Midbrain (tissue), 1 donor: ENCODE measurements around the gene RPL21.

ENCODE experiments used
- DNase-seq: peaks from one replicate; lab custom pipeline; 2025; lab: John Stamatoyannopoulos, UW

The RPL21 gene

DNA sequence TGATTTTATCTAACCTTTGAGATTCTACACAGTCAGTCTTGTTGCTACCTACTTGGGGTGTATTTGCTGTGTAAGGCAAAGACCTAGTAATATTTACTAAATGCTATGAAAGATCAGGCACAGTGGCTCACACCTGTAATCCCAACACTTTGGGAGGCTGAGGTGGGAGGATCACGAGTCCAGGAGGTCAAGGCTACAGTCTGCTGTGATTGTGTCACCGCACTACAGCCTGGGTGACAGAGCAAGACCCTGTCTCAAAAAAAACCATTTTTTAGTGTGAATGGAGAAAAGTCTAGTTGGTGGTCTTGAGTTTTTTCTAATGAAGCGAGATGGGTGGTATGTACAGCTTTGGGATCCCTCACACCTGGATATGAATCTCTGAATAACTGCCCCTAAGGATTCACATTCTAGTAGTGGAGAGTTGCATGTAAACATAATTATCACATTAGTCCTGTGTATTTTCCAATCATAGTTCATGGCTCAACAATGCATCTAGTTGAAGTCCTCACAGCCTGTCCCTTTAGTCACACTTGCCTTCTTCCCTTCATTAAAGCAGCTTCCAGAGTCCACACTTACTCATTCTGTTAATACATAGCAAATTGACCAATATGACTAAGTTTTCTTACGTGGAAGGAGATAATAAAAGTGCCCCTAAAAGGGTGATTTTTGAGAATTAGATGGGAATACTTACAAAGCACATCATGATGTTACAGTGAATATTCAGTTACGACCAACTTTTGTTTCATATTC is 7.5 kb downstream of the RPL21 start:
- DNase-seq: no peak

DNA sequence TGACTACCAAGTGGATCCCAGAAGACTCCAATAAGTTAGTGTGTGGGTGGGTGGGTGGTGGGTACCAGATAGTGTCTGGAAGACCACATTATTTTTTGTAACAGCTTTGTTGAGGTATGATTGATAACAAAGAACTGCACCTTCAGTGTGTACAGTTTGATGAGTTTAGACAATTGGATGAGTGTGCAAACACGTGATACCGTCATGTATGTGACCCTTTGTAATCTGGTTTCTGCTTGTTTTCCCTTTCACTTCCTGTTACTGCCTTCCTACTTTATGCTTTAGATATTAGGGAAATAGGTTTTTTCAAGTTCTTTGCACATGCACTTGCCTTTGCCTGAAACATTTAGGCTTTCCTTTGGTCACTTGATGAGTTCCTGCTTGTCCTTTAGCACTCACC is 8.5 kb downstream of the RPL21 start:
- no peak for DNase-seq

DNA sequence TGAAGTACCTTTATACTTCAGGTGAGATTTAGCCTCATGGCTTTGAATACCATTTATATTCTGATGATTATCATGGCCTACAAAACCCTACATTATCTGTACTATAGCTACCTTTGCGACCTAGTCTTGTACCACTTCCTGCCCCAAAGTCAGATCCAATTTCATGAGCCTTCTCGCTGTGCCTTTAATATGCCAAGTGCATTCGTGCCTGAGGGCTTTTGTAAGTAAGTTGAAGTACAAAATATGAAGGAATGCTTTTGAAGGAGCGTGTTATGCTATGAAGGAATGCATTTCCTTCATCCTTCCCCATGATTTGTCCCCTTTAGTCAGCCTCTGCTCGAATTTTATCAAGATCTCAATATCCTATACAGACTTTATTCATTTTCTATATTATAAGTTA is 10.0 kb downstream of the RPL21 start:
- DNase-seq: no peak

DNA sequence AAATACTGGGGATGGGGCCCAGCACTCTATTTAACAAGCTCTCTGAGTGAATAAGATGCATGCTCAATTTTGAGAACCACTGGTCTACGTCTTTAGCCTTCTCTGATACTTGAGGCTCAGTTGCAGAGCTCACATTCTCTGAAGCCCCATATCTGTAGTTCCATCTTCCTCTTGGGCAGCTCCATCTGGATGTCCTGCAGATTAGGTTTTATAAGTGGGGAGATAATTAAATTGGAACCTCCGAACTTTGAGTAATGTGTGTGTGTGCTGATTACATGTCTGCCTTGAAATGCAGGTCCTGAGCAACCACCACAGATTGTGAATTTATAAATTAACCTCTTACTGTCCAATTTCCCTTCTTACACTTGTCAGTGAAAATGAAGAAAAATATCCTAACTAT is 12.1 kb downstream of the RPL21 start:
- DNase-seq: no peak

DNA sequence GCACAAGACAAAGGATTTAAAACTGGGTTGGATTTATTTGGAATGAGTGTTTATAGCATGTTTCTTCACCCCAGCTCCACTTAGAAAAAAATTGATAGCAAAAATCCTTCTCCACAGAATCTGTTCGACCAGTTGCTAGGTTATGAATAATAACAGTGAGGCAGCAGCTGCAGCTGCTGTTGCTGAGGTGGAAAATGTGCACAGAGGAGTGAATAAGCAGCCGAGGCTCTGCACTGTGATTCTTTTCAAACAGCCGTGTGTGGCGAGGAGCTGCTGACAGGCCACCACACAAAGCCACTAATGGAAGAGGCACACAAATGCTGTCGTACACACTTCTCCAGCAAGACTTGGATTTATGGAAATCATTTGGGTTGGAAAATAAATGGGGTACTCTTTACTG is 12.8 kb downstream of the RPL21 start:
- DNase-seq: peak; percentile 55

DNA sequence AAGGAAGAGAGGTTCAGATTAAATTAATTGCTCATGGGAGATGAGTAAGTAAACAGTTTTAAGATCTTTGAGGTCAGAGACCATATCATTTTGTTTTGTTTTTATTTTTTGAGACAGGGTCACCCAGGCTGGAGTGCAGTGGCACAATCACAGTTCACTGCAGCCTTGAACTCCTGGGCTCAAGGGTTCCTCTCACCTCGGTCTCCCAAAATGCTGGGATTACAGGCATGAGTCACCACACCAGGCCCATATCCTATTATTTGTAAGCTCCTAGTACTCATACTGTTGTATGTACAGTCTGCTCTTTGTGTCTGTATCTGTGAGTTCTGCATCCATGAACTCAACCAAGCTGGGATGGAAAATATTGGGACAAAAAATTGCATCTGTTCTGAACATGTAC is 13.3 kb downstream of the RPL21 start:
- no peak for DNase-seq

DNA sequence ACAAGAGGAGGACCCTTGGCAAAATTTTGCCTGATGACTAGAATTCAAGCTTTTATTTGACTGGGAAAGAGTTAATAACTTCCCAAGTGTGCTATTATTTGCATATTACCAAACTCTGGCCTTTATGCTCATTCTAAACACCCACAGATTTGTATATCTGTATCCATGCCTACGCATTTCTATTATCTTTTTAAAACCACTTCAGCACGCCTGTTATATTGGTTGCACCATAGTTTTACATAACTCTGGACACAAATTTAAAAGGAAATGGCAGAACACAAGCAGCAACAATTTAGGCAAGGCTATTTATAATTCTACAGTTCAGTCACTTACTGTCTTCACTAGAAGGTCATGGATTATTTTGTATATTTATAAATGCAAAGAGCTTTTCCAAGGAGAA is 15.6 kb downstream of the RPL21 start:
- DNase-seq: no peak

DNA sequence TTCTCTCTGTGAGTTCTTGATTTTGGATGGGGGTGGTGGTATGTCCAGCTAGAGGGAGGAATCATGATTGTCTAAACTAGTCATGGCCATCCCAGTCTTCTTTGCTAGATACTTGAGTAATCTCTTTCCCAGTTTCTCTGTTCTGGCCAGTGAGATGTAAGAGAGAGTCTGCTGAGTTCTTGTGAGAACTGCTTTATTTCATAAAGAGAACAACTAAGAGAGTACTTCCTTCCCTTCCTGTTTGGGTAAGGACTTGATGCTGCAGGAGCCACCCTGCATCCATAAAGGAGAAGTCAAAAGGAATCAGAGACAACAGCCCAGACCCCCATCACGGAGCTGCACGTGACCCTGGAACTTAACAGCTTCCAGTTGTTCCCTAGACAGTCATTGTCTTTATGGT is 16.2 kb downstream of the RPL21 start:
- no peak for DNase-seq

DNA sequence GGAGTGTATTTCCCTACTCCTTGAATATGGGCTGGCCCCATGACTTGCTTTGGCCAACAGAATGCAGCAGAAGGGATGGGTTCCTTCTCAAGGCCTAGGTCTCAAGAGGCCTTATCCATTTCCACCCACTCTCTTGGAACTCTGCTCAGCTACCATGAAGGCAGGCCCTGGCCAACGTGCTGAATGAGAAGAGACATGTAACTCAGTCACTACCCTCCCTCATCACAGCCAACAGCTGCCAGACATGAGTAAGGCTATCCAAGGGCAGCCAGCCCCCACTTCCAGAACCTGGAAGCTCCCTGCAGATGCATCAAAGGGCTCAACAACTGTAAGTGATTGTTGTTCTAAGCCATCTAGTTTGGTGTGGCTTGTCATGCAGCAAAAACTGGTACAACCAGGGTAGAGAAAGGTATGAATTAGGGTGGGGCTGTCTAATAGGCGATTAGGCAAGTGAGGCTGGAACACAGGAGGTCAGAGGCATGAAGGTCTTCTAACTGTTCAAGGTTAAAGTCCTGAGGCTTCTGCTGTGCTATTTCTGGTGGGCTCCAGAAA is 17.8 kb downstream of the RPL21 start:
- no peak for DNase-seq

DNA sequence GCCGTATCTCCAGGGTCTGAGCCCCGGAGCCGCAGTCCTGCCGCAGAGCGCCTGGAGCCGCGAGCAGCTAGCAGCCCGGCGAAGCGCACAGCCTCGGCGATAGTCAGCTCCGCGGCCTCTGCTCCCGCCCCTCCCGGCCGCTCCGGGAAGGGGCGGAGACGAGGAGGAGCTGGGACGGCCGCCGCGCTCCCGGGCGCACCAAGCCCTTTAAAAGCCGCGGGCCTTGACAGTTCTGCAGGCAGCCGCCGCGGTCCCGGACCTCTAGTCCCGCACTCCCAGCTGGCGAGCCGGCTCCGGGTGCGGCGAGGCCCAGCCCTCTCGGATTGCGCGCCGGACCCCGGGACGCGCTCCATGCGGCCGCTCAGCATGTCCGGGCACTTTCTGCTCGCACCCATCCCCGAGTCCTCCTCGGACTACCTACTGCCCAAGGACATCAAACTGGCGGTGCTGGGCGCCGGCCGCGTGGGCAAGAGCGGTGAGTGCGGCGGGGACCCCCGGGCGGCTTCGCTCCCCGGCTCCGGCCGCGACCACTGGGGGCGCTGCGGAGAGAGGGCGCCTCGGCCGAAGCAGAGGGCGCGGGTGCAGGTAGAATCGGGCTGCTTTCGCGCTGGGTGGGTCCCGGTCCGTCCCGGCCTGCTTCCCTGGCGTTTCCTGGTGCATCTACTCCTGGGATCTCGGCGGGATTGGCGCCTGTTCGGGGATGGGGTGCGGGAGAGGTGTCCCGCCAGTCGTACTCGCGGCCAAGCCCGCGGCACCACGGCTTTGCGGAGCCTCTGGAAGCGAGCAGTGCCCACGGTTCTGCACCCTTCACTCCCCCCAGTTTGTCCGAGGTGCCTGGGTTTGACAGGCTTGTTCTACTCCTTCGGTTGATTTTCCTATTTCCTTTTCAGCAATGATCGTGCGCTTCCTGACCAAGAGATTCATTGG is 19.5 kb downstream of the RPL21 start, which contains the start of gene RASL11A:
Gene RASL11A, plus strand, starts transcription at position 237 of the 927 bp plus-strand sequence. Its CDS starts 115 bp downstream, at position 352.
- DNase-seq: peak; percentile 86

DNA sequence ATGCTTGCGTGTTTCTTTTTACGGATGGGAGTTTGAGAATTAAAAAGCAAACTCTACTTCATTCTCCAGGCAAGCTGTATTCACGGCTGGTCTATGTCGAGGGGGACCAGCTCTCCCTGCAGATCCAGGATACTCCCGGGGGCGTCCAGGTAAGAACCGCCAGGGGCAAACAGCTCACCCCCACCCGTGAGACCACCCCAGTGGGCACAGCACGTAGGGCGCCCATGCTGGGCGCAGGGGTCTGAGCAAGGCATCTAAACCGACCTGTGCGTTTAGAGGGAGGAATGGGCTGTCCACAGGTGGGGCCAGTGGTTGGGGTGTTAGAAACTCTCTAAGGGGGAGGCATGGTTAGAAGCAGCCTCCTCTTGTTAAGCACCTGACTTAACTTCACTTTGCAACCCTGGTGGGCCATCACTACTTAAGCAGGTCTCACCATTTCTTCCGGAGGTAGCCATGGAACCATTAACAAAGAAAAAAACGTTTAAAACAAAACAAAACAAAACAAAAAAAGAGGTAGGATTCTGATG is 20.3 kb downstream of the RPL21 start:
- no peak for DNase-seq

DNA sequence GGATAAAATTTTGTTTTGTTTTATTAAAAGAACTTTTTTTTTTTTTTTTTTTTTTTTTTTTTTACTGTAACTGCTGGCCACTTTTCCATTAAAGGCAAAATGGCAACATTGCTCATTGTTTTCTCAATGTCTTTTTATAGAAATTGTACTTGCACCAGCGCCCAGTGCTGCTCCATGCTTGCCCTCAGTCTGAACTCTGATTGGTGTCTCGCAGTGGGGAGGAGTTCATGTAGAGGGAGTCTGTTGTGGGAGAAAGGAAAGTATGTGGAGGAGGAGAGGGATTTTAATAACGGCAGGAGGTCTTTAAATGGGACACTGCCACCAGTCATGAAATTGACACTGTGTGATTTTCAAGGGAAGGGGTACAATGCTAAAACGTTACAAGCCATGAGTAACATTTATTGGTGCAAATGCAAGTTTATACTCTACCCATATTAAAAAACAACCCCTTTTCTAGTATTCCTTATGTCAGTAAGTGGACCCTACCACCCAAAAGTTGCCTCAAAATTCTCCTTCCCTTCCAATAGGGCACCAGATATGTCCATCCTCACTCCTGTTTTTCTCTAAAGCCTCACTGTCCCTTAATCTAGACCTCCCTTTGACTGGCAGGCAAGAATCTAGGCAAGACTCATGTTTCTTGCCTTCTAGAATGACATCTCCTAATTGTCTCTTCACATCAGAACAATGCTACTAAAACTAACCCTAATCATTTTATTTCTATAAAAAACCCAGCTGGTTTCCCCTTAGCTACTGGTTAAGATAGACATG is 22.5 kb downstream of the RPL21 start:
- DNase-seq: no peak

DNA sequence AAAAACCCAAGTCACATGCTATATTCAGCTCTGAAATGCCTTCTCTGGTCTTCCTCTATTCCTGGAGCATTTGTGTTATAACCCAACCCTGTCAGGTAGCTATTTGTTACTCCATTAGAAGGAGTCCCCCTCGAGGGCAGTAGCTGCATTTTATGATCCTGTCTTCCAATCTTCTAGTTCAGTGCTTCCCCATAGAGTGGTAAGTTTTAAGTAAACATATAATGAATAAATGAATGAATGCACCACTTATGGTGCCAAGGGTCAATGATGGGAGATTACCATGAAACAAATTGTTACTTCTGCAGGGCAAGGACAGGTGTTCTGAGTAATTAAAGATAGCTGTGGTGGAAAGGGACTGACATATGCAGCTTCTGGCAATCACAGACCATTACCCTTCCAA is 23.3 kb downstream of the RPL21 start:
- no peak for DNase-seq

DNA sequence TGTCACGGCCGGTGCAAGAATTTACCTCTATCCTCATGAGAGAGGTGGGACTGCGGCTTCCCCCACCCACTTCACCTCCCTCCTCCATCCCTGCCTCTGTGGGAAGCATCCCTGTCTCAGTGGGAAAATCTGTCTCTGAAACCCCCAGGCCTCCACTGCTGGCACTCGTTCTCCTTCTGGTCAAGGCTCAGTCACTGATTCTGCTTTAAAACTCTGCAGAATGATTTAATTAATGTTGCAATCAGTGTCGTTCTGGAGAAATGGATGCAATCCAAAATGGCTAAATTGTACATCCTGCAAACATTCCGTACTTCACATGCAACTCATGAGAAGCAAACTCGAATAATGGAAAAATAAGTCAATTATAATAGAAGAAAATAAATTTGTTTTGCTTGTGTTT is 24.8 kb downstream of the RPL21 start:
- no peak for DNase-seq

DNA sequence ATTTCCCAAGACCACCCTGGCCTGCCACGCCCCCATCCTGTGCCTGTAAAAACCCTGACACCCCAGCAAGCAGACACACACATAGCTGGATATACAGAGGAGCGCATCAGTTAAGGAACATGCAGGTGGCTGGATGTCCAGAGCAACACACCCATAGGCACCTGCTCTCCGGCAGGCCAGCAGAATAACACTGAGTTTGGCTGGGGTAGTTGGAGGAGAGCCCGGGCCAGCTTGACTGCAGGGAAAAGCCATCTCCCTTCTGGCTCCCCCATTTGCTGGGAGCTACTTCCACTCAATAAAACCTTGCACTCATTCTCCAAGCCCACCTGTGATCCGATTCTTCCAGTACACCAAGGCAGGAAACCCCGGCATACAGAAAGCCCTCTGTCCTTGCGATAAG is 28.1 kb downstream of the RPL21 start:
- no peak for DNase-seq

DNA sequence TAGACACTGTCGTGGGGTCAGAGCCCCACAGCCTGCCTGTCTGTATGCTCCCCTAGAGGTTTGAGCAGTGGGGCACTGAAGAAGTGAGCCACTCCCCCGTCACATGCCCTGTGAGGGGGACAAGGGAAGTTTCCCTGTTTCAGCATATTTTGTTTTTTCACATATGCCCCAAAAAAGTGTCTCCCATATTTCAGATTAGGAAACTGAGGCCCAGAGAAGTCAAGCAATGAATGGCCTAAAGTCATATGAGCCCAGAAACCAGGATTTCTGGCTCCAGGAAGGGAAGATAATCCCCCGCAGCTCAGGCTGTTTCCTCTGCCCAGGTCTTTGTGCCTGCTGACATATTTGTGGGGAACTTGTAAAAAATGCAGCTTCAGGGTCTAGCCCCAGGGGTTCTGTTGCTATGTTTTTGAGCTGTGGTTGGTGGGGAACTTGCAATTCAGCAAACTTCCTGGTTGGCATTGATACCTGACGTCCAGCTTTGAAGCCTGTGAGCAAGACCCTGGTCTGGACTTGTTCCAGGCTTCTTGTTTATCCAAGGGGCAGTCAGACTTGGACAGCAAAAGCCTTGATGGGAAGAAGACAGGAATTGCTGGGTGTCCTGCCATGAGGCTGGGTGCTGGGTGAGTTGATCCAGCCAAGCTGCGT is 28.8 kb downstream of the RPL21 start:
- DNase-seq: no peak

DNA sequence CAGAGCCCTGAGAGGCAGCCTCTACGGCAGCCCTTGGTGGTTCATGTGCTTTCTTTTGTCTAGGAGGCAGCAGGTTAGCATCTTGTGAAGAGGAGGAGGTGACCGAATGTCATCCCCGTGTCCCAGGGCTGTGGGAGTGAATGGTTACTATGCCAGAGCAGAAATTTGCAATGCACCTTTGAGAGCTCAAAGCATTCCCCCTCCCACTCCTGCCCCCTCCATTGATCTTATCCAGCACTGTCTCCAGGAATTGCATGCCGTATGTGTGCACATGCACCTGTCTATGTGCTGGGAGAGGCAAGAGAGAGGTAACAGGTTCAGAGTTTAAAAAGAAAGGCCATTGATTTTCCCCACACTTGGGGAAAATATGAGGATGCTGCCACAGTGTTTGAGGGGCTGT is 29.5 kb downstream of the RPL21 start:
- DNase-seq: no peak

DNA sequence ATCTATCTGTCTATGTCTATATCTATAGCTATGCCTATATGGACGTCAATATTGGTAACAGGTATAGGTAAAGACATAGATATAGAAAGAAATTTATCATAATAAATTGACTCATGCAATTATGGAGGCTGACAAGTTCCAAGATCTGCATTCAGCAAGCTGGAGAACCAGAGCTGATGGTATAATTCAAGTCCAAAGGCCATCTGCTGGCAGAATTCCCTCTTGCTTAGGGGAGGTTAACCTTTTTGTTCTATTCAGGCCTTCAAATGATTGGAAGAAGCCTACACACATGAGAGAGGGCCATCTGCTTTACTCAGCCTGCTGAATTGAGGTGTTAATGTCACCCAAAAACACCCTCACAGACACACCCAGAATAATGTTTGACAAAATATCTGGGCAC is 30.1 kb downstream of the RPL21 start:
- no peak for DNase-seq

DNA sequence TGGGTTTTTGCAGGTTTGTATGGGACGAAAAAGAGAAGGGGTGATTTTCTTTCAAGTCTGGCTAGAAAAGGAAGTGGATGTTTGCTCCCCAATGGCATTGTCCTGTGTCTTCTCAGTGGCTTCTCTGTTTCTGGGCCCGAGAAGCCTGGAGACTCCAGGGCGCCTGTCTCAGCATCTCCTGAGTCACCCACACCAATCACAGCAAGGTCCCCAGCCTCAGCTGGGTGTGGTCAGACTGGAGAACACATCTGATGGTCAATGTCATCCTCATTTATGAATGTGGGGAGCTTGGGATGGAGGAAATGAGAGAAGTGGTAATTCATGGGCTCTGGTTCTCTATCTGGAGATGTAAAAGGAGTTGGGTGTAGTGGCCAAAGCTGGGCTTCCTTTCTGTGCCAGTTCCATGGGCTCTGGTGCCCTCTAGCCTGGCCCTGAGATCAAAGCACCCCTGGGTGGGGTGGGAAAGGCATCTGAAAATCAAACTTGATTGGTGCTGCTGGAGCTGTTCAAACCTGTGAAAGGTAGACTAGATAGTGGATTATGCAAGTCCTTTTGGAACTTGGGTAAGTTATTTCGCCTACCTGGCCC is 32.6 kb downstream of the RPL21 start:
- DNase-seq: peak; percentile 57

DNA sequence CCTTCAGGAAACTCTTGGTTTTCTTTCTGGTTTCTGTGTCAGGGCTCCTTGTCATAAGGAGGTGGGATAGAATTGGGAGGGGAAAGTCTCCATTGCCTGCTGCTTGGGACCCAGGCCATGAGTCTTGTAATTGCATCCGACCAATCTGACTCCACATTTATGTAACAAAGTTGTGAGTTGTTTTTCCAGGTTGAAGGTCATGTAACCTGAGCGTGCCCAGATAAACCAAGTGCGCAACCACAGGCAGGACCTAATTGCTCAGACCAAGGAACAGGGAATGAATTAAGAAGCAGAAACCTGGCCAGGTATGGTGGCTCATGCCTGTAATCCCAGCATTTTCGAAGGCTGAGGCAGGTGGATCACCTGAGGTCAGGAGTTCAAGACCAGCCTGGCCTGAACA is 37.0 kb downstream of the RPL21 start:
- no peak for DNase-seq
